ENCODE results near the gene RBM33. TPM values are rescaled to one million over a fixed set of nuclear protein-coding genes. Genes with fewer than 3 reads are reported as not detected.

RBM33 gene
- total and polyA plus RNA-seq, 10 of the 15 experiments (the other 5 are each of a cell fraction or from before 2014, with no cell fraction given): 4.7 to 67.2 (median 24.3) TPM

DNA sequence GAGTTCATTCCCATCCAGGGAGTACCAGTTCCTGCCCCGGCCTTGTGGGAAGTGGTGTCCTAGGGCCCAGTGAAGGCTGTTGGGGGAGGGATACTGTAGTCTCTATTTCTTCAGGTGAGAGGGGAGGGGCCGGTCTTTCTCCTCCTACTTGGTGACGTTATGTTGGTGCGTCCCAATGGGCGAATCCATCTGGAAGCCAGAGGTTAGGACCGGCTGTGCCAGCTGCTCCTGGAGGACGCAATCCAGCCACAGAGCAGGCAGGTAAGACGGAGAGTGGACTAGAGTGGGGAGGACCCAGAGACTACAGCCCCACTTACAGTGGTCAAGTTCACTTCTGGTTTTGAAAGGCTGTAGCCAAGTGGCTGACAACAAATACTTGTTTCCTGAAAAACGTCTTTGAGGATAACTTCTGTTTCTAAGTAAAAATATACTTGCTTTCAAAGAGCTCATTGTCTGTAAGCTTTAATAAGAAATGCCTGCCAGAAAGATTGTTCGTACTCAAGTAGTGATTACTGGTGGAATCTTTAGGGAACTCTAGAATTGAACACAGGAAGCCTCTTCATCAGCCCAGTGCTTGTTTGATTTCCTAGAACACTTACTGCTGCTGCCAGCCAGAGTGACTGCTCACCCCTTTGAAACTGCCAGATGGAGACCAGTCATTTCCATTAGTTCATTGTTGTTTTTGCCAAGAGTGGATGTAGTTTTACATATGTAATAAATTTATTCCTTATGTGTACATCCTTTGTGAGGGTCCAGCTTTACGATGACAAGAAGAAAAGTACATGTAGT lies 25.4 kb downstream of the RBM33 start (continued):
- TF ChIP-seq TCF7 (IDR thresholded peaks at IDR 0.05; ENCODE audit: borderline replicate concordance) (no peak), HDAC2 (IDR thresholded peaks at IDR 0.05) (no peak), NR2C2 (IDR thresholded peaks at IDR 0.05; ENCODE audit: borderline replicate concordance, control insufficient read depth, insufficient read length, low read depth) (no peak), PAX8 (IDR thresholded peaks at IDR 0.05) (no peak)

DNA sequence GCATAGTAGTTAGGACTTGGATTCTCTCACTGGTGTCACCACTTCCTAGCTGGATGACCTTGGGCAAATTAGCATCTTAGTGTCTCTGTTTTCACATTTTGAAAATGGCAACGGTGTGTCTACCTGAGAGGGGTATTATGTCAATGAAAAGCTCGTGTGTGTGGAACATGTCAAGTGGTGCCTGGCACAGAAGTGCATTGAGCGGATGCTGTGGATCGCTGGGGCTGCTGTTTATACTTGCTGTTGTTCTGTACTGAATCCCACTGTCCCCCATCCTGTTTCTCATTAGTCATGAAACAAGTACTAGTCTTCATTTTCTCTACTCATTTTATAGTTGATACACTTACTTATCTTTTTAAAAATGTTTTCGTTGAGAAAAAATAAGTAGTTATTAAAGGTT lies 26.1 kb downstream of the RBM33 start:
- no peak overlapping the region for H3K4me2 ChIP-seq (ENCODE audit: control insufficient read depth, insufficient read depth)
- no TSS peak for BruUV-seq (replicated peaks)
- H3K79me2 ChIP-seq (ENCODE audit: control insufficient read depth, insufficient read depth, low read length): peaks cover 62% of the 10 kb centered on the region
- no peaks in the 10 kb centered on the region; the same call in 2 of the 3 replicates for H3K9me3 ChIP-seq (replicated peaks; ENCODE audit: control insufficient read depth, insufficient read depth, low read length)
- no peaks in the 10 kb centered on the region for H3K27me3 ChIP-seq (replicated peaks in 1 of 2; ENCODE audit: control insufficient read depth in 2 of 2, insufficient read depth in 2 of 2, low read length in 1 of 2)
- in situ Hi-C loops (cut with MboI): no loop called here
- RAD21 ChIA-PET (ENCODE audit: unreplicated experiment): no interaction called here
- ATAC-seq (no peak), FAIRE-seq (no peak), DNase-seq (ENCODE audit: low read depth, low spot score) (no peak)
- TF ChIP-seq SMAD1 (IDR thresholded peaks at IDR 0.05; ENCODE audit: low read depth, partially characterized antibody): no peak
- WGBS (ENCODE audit: insufficient coverage, insufficient replicate concordance, low lambda C conversion rate, missing lambda C conversion rate): 94% methylated on average over 5 of the region's 5 CpGs
- peaks cover 4 to 29% of the 10 kb centered on the region in 2 experiments for H3K36me3 ChIP-seq (ENCODE audit: control insufficient read depth in 2 of 2, insufficient read depth in 2 of 2, low read length in 1 of 2)
- no peak overlapping the region for H3K9ac ChIP-seq (ENCODE audit: control insufficient read depth, insufficient read depth, low read length)
- CTCF ChIA-PET: interaction anchor here (1.1 kb wide), 1 partner anchor 13 kb away, joined by 3 read pairs; no protein-coding TSS in a partner anchor
- intact Hi-C loops (cut with micrococcal nuclease; ENCODE audit: unreplicated experiment): no loop called here
- SMC1A ChIA-PET (ENCODE audit: uncharacterized antibody, unreplicated experiment): interaction anchor here (0.7 to 1.7 kb wide), 5 partner anchors 8 to 97 kb away, joined by 3 to 4 read pairs (median 3); no protein-coding TSS in a partner anchor
- no peak overlapping the region for H3K4me3 ChIP-seq
- peaks cover 6% of the 10 kb centered on the region; the same call in 1 of the 2 replicates for H4K20me1 ChIP-seq (ENCODE audit: control insufficient read depth, insufficient read depth)
- no peak overlapping the region for H3K27ac ChIP-seq (ENCODE audit: control insufficient read depth, insufficient read depth)
- no peak overlapping the region for H2AFZ ChIP-seq (ENCODE audit: control insufficient read depth, low read depth, low read length)
- POLR2A ChIA-PET: interaction anchor here (0.6 to 0.8 kb wide), 2 partner anchors 16 to 26 kb away, joined by 3 to 5 read pairs; partner anchors contain the start of gene RBM33
- peaks cover 2% of the 10 kb centered on the region; the same call in 1 of the 2 replicates for H3K4me1 ChIP-seq (ENCODE audit: control insufficient read depth, insufficient read depth, low read length)
